Lower leg skin (tissue), 3 donors: ENCODE measurements around the gene NUP107.

ENCODE experiments used
- CTCF ChIP-seq, 3 donors: fragments of 450-650 bp; IDR thresholded peaks; one replicate each; pipeline ENCODE4 v1.5.1; 2016; ENCODE audit warnings: antibody characterized with exemption in 3 of 3, mild to moderate bottlenecking in 3 of 3, moderate library complexity in 2 of 3
- POLR2A ChIP-seq, 2 donors: fragments of 450-650 bp; IDR thresholded peaks; one replicate each; pipeline ENCODE4 v1.6.1; 2016 to 2017; ENCODE audit warnings: antibody characterized with exemption in 2 of 2, mild to moderate bottlenecking in 1 of 2, moderate library complexity in 1 of 2

- TF ChIP-seq CTCF (IDR thresholded peaks at IDR 0.05) (no peak), POLR2A (IDR thresholded peaks at IDR 0.05) (no peak)
Measured at GRCh38 chr12:68767191-68767590, 80.4 kb downstream of the NUP107 start.
